PC-3 (cell line): Measurements from ENCODE around the gene CNTN4.

Experiments used
- EZH2 ChIP-seq: fragments of 300-600 bp; sonication (generic); IDR thresholded peaks from one replicate; pipeline ENCODE4 v1.6.1; 2017; ENCODE audit warnings: antibody characterized with exemption, mild to moderate bottlenecking, low read length; ENCODE audit not compliant: unreplicated experiment
- EZH2phosphoT487 ChIP-seq: fragments of 300-600 bp; sonication (generic); IDR thresholded peaks from 2 replicates; pipeline ENCODE4 v1.6.1; 2018; ENCODE audit warnings: mild to moderate bottlenecking, antibody characterized with exemption, low read length, borderline replicate concordance
- TF ChIP-seq, protein P1 (sequence below): fragments of 300-600 bp; sonication (generic); conservative IDR thresholded peaks from 2 replicates; pipeline ENCODE4 v1.5.1; 2017; ENCODE audit warnings: antibody characterized with exemption, low read depth, mild to moderate bottlenecking, low read length

GRCh38 chr3:2071531-2071930 is 27.1 kb upstream of the CNTN4 start:
- TF ChIP-seq EZH2: no peak
- TF ChIP-seq, protein P1, sequence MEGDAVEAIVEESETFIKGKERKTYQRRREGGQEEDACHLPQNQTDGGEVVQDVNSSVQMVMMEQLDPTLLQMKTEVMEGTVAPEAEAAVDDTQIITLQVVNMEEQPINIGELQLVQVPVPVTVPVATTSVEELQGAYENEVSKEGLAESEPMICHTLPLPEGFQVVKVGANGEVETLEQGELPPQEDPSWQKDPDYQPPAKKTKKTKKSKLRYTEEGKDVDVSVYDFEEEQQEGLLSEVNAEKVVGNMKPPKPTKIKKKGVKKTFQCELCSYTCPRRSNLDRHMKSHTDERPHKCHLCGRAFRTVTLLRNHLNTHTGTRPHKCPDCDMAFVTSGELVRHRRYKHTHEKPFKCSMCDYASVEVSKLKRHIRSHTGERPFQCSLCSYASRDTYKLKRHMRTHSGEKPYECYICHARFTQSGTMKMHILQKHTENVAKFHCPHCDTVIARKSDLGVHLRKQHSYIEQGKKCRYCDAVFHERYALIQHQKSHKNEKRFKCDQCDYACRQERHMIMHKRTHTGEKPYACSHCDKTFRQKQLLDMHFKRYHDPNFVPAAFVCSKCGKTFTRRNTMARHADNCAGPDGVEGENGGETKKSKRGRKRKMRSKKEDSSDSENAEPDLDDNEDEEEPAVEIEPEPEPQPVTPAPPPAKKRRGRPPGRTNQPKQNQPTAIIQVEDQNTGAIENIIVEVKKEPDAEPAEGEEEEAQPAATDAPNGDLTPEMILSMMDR: no peak
- TF ChIP-seq EZH2phosphoT487: no peak
